CD14-positive monocyte (primary cell): ENCODE data around the gene LMO7. TPM values are rescaled to one million over a fixed set of nuclear protein-coding genes. Genes with fewer than 3 reads are reported as not detected.

Source experiments
- DNase-seq, 3 donors: peaks; one replicate each; pipeline ENCODE4 v3.0.0-alpha.2; 2011 to 2022
- H2AFZ ChIP-seq: 2 replicates; pipeline ENCODE4 v1.6.0; 2012; ENCODE audit warnings: mild to moderate bottlenecking, low read depth, low read length, inconsistent platforms; ENCODE audit not compliant: insufficient read depth, poor library complexity, severe bottlenecking
- H3K27ac ChIP-seq, 2 donors: 1 replicate in 1 of 2; 2 replicates in 1 of 2; pipeline ENCODE4 v1.5.1; 2012 to 2013; ENCODE audit warnings: low read length in 2 of 2, control low read depth in 1 of 2, inconsistent platforms in 1 of 2, low read depth in 1 of 2, mild to moderate bottlenecking in 1 of 2
- H3K27me3 ChIP-seq, 2 donors: one replicate each; pipeline versions ENCODE4 v1.6.0 to v1.6.1; 2011 to 2013; ENCODE audit warnings: low read length in 2 of 2; ENCODE audit not compliant: control insufficient read depth in 2 of 2, insufficient read depth in 2 of 2
- H3K36me3 ChIP-seq, 2 donors: replicated peaks in 1 of 2; 1 replicate in 1 of 2; 2 replicates in 1 of 2; pipeline versions ENCODE4 v1.5.1 to v1.6.1; 2012 to 2013; ENCODE audit warnings: low read length in 2 of 2, control low read depth in 1 of 2, inconsistent platforms in 1 of 2, mild to moderate bottlenecking in 1 of 2; ENCODE audit not compliant: insufficient read depth in 2 of 2, control insufficient read depth in 1 of 2
- H3K4me1 ChIP-seq, 2 donors: 1 replicate in 1 of 2; 2 replicates in 1 of 2; pipeline versions ENCODE4 v1.5.1 to v1.6.1; 2012 to 2013; ENCODE audit warnings: low read length in 2 of 2, control low read depth in 1 of 2, inconsistent platforms in 1 of 2, mild to moderate bottlenecking in 1 of 2, moderate library complexity in 1 of 2; ENCODE audit not compliant: insufficient read depth in 2 of 2, control insufficient read depth in 1 of 2
- H3K4me2 ChIP-seq: replicated peaks from 2 replicates; pipeline ENCODE3; 2012; ENCODE audit warnings: low read length, moderate library complexity, mild to moderate bottlenecking; ENCODE audit not compliant: poor library complexity, severe bottlenecking; ENCODE audit errors: extremely low read depth
- H3K4me3 ChIP-seq, 3 experiments: fragments of 200-600 bp in 1 of 3; sonication (generic) in 1 of 3; replicated peaks in 1 of 3; 1 replicate in 2 of 3; 2 replicates in 1 of 3; pipeline ENCODE4 v1.5.1; 2011 to 2013; ENCODE audit warnings: low read length in 3 of 3, mild to moderate bottlenecking in 3 of 3, control low read depth in 2 of 3, low read depth in 2 of 3, inconsistent platforms in 1 of 3, moderate library complexity in 1 of 3
- H3K79me2 ChIP-seq: 2 replicates; pipeline ENCODE4 v1.6.0; 2012; ENCODE audit warnings: mild to moderate bottlenecking, control low read depth, inconsistent platforms, low read length, moderate library complexity; ENCODE audit not compliant: insufficient read depth
- H3K9ac ChIP-seq: 2 replicates; pipeline ENCODE4 v1.6.0; 2017; ENCODE audit warnings: low read length, mild to moderate bottlenecking; ENCODE audit not compliant: insufficient read depth, poor library complexity, severe bottlenecking
- H3K9me3 ChIP-seq, 2 donors: replicated peaks in 1 of 2; 1 replicate in 1 of 2; 2 replicates in 1 of 2; pipeline versions ENCODE4 v1.5.1 to v1.6.1; 2012 to 2013; ENCODE audit warnings: low read length in 2 of 2, control low read depth in 1 of 2; ENCODE audit not compliant: control insufficient read depth in 1 of 2, insufficient read depth in 1 of 2
- H4K20me1 ChIP-seq: 2 replicates; pipeline ENCODE4 v1.6.0; 2012; ENCODE audit warnings: mild to moderate bottlenecking, low read length, control low read depth, moderate library complexity; ENCODE audit not compliant: insufficient read depth
- H3K27ac Mint-ChIP-seq, 7 donors: one replicate each; pipeline ENCODE4 v1.8.0; 2020; ENCODE audit warnings: mild to moderate bottlenecking in 7 of 7, mixed read lengths in 7 of 7, moderate library complexity in 6 of 7, inconsistent platforms in 2 of 7
- H3K27me3 Mint-ChIP-seq, 3 donors: one replicate each; pipeline ENCODE4 v1.8.0; 2021 to 2022; ENCODE audit warnings: low read depth in 3 of 3, mild to moderate bottlenecking in 3 of 3, mixed read lengths in 3 of 3, moderate library complexity in 3 of 3, inconsistent platforms in 1 of 3
- H3K36me3 Mint-ChIP-seq, 2 donors: one replicate each; pipeline ENCODE4 v1.8.0; 2020; ENCODE audit warnings: mixed read lengths in 2 of 2, inconsistent platforms in 1 of 2, mild to moderate bottlenecking in 1 of 2
- H3K4me1 Mint-ChIP-seq: one replicate; pipeline ENCODE4 v1.8.0; 2020; ENCODE audit warnings: mild to moderate bottlenecking, mixed read lengths
- H3K4me3 Mint-ChIP-seq, 2 donors: one replicate each; pipeline ENCODE4 v1.8.0; 2020; ENCODE audit warnings: mild to moderate bottlenecking in 2 of 2, mixed read lengths in 2 of 2, moderate library complexity in 1 of 2
- H3K9me3 Mint-ChIP-seq, 7 donors: one replicate each; pipeline ENCODE4 v1.8.0; 2020 to 2022; ENCODE audit warnings: mixed read lengths in 7 of 7, mild to moderate bottlenecking in 6 of 7, moderate library complexity in 6 of 7, inconsistent platforms in 2 of 7
- WGBS: methylation state at CpG from one replicate; pipeline ENCODE4 v1.1.5; 2013; ENCODE audit warnings: missing lambda C conversion rate; ENCODE audit not compliant: insufficient coverage; 5-methylcytosine and 5-hydroxymethylcytosine counted together
- intact Hi-C, 2 donors: fragments of 100-400 bp; cut with micrococcal nuclease; formaldehyde crosslinking; loops; one replicate each; pipeline versions ENCODE4 v1.15.0 to v1.15.1; 2023
- polyA plus RNA-seq, 3 donors: library from polyadenylated mRNA; depleted of rRNA in 1 of 3; unstranded in 2 of 3; stranded (reverse) in 1 of 3; fragments of 300-500 nt in 2 of 3; fragments of >200 nt in 1 of 3; fragmentation: Illumina TruSeq in 2 of 3; gene quantifications; 1 replicate in 2 of 3; 2 replicates in 1 of 3; pipeline ENCODE4 v1.2.3, GENCODE V29; 2012 to 2021
- TF ChIP-seq, protein P1 (sequence below): fragments of 200-600 bp; IDR thresholded peaks from one replicate; pipeline ENCODE4 v1.8.0; 2022; ENCODE audit warnings: antibody characterized with exemption, mild to moderate bottlenecking

Gene LMO7
- polyA plus RNA-seq, 3 donors, result 0.79 to 1.6 (median 0.90) TPM

DNA sequence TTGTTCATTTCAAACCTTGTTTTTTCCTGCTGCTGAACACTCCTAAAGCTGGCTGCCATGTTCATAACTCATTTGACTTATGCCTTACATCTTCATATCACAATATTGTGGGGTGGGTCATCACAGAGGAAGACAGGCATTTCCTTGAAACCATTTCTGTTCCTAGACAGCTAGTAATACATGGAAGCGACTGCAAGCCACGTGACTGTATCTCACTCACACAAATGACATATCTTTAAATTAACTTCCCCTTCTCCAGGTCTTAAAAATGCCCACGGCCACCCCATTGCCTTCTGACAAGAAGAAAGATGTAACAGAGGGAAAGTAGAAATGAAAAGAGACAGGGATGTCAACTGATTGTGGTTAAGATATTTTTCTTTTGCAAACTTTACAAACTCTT, 236.8 kb downstream of the LMO7 start:
- Mint-ChIP-seq H3K9me3 (no peaks in the 10 kb centered on the region), H3K4me1 (peaks cover 30% of the 10 kb centered on the region), H3K27ac (peak overlapping the region in 3 of 7 donors; percentile 11 to 46 (median 18)), H3K36me3 (no peaks in the 10 kb centered on the region), H3K27me3 (peaks cover 0 to 9% (median 4%) of the 10 kb centered on the region in 3 donors), H3K4me3 (peak overlapping the region in 1 of 2 donors; percentile 72)
- TF ChIP-seq, protein P1, sequence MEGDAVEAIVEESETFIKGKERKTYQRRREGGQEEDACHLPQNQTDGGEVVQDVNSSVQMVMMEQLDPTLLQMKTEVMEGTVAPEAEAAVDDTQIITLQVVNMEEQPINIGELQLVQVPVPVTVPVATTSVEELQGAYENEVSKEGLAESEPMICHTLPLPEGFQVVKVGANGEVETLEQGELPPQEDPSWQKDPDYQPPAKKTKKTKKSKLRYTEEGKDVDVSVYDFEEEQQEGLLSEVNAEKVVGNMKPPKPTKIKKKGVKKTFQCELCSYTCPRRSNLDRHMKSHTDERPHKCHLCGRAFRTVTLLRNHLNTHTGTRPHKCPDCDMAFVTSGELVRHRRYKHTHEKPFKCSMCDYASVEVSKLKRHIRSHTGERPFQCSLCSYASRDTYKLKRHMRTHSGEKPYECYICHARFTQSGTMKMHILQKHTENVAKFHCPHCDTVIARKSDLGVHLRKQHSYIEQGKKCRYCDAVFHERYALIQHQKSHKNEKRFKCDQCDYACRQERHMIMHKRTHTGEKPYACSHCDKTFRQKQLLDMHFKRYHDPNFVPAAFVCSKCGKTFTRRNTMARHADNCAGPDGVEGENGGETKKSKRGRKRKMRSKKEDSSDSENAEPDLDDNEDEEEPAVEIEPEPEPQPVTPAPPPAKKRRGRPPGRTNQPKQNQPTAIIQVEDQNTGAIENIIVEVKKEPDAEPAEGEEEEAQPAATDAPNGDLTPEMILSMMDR, result no peak
- no CpG with 5 or more reads among the region's 3 CpGs for WGBS
- H3K9ac ChIP-seq, result no peak overlapping the region
- intact Hi-C loops, result loop anchor here (5.0 to 10.0 kb wide), 2 partner anchors 602 to 1034 kb away; no protein-coding TSS in a partner anchor
- H3K9me3 ChIP-seq, result no peaks in the 10 kb centered on the region
- no peak overlapping the region for H3K27ac ChIP-seq
- H3K4me1 ChIP-seq, result peaks cover 17 to 26% of the 10 kb centered on the region in 2 donors
- no peaks in the 10 kb centered on the region for H3K79me2 ChIP-seq
- H3K36me3 ChIP-seq, result no peaks in the 10 kb centered on the region
- H3K27me3 ChIP-seq, result peaks cover 0 to 2% of the 10 kb centered on the region in 2 donors
- no peak overlapping the region for H3K4me3 ChIP-seq
- H4K20me1 ChIP-seq, result no peaks in the 10 kb centered on the region
- peak; percentile 25 to 73 (median 26) for DNase-seq
- H2AFZ ChIP-seq, result no peak overlapping the region
- H3K4me2 ChIP-seq, result no peak overlapping the region

DNA sequence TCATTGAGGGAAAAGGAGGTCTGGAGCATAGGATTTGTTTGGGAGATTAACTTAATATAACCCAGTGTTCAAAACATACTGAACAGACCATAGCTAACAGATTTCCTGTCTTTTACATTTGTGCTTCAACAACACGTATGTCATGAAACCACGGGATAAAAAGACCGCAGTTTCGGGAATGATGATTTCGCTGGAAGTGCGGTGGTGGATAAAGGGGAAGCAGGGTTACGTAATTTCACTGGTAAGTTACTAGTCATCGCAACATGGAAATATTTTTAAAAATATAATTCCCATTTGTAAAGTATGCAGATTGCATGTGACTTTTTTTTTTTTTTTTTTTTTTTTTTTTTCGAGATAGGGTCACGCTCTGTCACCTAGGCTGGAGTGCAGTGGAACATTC, 237.4 kb downstream of the LMO7 start:
- H3K4me1 ChIP-seq, result peaks cover 17 to 26% of the 10 kb centered on the region in 2 donors
- H3K27ac ChIP-seq, result no peak overlapping the region
- H3K9ac ChIP-seq, result no peak overlapping the region
- intact Hi-C loops, result loop anchor here (5.0 to 10.0 kb wide), 2 partner anchors 601 to 1034 kb away; no protein-coding TSS in a partner anchor
- no peak overlapping the region for H3K4me3 ChIP-seq
- peaks cover 0 to 9% (median 4%) of the 10 kb centered on the region in 3 donors for H3K27me3 Mint-ChIP-seq
- H4K20me1 ChIP-seq, result no peaks in the 10 kb centered on the region
- peak overlapping the region in 1 of 2 donors; percentile 72 for H3K4me3 Mint-ChIP-seq
- TF ChIP-seq, protein P1, result no peak
- H2AFZ ChIP-seq, result no peak overlapping the region
- peak; percentile 7 to 62 (median 19) for DNase-seq
- no peaks in the 10 kb centered on the region for H3K36me3 Mint-ChIP-seq
- peaks cover 30% of the 10 kb centered on the region for H3K4me1 Mint-ChIP-seq
- peaks cover 0 to 2% of the 10 kb centered on the region in 2 donors for H3K27me3 ChIP-seq
- peak overlapping the region; percentile 0 for H3K4me2 ChIP-seq
- no peaks in the 10 kb centered on the region for H3K9me3 ChIP-seq
- no CpG with 5 or more reads among the region's 10 CpGs for WGBS
- H3K79me2 ChIP-seq, result no peaks in the 10 kb centered on the region
- H3K27ac Mint-ChIP-seq, result peak overlapping the region in 2 of 7 donors; percentile 18 to 46
- no peaks in the 10 kb centered on the region for H3K36me3 ChIP-seq
- H3K9me3 Mint-ChIP-seq, result no peaks in the 10 kb centered on the region
